SKM-1 (cell line): ENCODE measurements around the gene SVOPL.
A peak's percentile ranks its signal among the peaks of the same experiment; 100 is the strongest.
"Not testable (repeated sequence)": the region's sequence is repeated elsewhere in the genome, so short reads cannot be mapped to it uniquely, and the experiment has no call there.

ENCODE experiments used
- DNase-seq: peaks from one replicate; lab custom pipeline; 2025; ENCODE audit not compliant: unreplicated experiment; lab: John Stamatoyannopoulos, UW

Gene SVOPL, protein sequence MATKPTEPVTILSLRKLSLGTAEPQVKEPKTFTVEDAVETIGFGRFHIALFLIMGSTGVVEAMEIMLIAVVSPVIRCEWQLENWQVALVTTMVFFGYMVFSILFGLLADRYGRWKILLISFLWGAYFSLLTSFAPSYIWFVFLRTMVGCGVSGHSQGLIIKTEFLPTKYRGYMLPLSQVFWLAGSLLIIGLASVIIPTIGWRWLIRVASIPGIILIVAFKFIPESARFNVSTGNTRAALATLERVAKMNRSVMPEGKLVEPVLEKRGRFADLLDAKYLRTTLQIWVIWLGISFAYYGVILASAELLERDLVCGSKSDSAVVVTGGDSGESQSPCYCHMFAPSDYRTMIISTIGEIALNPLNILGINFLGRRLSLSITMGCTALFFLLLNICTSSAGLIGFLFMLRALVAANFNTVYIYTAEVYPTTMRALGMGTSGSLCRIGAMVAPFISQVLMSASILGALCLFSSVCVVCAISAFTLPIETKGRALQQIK

DNA sequence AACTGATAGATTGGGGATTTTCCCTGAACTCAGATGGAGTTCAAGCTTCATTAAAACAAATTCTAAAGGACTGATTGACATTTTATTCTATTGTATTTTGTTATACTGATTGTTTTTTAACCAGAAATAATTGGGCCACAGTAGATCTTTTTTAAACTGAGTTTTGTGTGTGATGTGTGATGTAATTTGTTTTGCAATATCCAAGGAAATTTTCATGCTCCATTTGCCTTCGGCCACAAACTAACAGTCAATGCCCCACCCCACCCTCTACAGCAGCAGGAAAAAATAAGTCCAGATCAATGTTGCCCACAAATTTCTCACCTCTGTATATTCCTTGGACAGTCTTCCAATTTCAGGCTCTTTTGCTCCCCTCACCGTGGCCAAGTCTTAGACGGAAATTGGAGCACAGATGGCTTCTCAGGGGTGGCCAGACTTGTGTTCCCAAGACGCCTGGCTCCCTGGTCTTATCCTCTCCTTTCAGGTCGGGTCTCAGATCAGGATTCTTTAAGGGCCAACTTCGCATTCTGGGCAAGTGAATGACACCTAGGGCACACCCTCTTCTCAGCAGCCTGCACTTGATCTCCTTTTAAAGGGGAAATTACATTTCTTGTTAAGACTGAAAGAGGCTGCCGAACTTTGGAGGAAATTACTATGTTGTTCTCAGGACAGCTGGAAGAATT is at the start of gene SVOPL:
SVOPL (minus strand) TSS at position 506 of the 680 bp plus-strand sequence. CDS start 22,317 bp downstream, outside the sequence.
- no peak for DNase-seq

DNA sequence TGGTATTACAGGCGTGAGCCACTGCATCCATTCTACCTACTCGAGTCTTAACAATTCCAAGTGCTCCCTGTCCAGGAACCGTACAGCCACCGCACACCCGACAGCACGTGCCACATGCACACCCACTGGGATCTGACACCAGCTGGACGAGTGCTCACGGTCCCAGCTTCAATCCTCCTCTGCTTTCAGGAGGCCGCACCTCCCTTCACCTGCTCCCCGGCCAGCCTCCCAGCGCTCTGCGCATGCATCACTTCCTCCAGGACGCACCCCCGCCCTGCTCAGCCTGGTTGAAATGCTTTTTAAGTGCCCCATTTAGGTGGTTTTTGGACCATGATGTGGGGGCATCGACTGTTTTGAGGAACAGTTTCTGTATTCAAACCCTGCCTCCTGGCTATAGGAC is 49.3 kb upstream of the SVOPL start:
- no peak for DNase-seq

DNA sequence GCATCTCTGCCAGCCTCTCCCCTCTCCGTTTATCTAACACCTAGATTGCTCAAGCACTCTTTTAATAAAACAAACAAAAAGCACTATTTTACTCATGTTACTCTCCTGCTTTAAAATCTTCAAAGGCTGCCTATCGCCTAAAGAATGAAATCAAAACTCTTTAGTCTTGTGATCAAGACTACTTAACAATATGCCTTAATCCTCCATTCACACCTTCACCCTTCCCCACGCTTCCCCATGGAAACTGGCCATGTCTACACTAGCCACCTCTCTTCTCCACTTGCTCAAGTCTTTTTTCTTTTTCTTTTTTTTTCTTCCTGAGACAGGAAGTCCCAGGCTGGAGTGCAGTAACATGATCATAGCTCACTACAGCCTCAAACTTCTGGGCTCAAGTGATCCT is 48.8 kb upstream of the SVOPL start:
- no peak for DNase-seq

DNA sequence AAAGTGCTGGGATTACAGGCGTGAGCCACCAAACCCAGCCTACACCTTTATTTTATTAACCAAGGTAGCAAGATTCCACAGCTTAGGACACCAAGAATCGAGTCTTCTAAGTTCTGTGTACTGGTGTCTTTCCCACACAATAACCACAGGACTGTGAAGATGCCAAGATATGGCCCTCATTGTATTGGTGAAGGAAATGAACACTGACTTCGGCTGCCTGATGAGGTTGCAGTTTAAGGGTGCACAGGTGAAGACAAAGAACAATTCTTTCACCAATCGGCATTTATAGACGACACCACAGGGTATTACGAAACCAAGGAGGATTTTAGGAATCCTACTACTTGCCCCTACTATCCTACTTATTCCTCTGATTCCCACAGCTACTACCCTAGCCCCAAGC is 47.5 kb upstream of the SVOPL start:
- DNase-seq: no peak

DNA sequence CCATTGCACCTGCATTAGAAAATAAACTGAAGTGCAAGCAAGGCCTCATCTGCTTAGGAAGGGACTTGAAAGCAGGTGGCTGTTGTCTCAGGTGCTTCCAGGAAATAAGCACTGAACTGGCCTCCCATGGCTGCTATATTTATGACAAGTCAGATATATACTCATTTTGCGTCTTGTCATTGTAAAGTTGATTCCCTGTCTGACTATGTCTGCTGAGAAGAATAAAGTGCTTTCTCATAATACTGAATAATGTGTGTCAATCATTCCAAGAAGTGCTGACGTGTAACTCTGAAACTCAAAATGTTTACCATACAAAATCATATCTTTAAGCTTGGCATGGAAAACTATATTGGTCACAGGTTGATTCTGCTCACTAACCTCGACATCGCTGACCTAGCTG is 44.9 kb upstream of the SVOPL start:
- no peak for DNase-seq

DNA sequence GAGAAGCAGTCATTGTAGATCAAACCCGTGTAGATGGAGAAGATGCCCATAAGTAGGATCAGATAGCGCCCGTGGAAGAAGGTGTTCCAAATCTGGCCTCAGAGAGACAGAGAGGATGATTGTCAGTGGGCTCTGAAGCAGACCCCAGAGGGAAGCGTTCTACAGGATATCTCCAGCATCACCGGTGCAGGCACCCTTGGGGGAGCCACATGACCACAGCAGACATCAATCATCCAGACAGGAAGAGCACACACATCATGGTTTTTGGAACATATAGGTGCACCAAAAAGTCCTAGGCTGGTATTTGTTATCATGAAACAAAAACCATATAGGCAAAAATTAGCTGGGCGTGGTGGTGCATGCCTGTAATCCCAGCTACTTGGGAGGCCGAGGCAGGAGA is 44.0 kb upstream of the SVOPL start:
- no peak for DNase-seq

DNA sequence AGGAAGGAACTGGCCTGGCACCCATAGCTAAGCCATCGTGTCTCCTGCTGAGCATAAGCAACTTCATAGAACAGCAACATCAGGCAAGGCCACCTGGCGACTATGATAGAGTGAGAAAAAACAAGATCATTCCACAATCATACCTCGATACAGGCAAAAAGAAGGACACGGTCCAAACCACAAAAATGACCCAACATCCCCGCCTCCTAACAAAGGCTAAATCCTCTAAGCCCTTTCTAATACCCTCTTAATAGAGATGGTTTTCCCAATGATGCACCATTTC is 40.2 kb upstream of the SVOPL start:
- DNase-seq: no peak

DNA sequence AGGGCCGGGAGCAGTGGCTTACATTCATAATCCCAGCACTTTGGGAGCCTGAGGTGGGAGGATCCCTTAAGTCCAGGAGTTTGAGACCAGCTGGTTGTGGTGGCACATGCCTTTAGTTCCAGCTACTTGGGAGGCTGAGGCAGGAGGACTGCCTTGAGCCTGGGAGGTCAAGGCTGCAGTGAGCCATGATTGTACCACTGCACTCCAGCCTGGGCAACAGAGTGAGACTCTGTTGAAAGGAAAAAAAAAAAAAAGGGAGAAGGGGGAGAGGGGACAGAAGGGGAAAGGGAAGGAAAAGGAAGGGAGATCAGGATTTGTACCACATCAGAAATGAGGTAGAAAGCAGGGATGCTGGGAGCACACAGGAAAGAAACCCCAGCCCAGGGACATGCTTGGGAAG is 38.7 kb upstream of the SVOPL start:
- DNase-seq: no peak

DNA sequence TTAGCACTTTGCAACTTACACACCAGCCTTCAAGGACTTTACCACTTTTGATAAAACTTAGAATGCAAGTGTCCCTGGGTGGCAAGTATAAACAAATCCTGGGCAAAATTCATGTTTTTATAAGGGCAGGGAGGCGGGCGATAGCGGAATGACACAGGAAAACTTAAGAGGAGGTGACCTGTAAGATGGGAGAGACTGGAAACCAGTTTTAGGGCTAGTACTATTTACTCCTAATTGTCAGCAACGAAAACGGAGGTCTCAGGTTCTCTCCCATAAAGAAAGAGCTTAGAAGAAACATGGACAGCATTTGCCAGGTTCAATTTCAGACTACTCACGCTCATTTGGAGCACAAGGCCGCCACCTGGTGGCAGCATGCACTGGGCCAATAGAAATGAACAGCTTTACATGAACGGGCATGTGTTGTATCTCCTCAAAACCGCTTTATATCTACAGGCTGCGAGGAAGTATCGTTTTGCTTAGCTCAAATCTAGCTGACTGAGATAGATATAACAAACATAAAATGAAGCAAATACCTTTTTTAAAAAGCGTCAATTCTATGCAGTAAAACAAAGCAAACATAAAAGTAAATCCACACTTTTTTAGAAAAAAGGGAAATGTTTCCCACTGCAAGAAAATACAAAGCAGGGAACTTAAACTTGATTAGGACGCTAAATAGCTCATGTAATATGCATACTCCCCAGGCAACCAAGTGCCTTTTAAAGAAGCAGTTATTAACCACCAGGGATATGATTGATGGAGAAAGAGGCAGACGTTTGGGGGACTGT is 37.6 kb upstream of the SVOPL start:
- DNase-seq: peak; percentile 75

DNA sequence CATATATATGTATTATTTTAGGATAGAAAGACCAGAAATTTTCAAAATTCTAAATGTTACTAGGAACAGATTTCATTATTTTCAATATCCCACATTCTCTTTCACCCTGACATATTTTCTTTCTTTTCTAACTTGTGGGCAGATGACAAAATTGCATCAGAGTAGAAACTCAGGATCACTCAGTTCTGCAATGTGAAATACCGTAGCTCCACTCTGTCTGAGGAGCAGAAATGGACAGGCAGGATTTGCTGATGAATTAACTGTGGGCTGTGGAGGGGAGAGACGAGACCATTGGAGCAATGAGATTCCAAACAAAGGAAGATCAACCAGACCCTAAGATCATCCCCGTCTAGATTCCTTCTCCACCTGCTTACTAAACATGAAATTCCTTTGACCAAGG is 37.0 kb upstream of the SVOPL start:
- no peak for DNase-seq

DNA sequence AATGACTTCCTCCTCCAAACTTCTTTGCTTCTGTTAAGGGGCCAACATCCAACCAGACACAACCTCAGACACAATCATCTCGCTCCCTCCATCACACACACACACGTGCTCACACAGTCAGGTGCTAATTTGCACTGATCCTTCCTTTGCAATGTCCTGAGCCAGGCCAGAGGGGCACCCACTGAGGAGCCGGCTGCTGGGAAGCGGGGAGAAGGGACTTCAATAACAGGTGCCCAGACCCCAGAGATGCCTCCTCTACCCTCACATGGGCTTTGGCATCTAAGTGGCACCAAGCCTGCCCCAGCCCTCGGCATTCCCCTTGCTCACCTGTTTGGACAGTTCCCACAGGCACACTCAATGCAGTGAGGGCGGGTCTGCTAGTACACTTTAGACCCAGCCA is 34.2 kb upstream of the SVOPL start:
- DNase-seq: no peak

DNA sequence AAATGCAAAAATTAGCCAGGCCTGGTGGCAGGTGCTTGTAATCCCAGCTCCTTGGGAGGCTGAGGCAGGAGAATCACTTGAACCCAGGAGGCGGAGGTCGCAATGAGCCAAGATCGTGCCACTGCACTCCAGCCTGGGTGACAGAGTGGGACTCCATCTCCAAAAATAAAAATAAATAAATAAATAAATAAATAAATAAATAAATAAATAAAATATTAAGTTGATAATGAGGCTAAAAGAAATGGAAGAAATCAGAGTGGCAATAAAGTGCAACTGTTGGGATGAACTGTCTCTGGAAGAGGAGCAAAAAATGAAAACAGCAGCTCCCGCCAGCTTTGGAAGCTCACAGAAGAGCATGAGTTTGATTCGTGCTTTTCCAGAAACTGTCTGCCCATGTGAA is 30.6 kb upstream of the SVOPL start:
- DNase-seq: not testable (repeated sequence)

DNA sequence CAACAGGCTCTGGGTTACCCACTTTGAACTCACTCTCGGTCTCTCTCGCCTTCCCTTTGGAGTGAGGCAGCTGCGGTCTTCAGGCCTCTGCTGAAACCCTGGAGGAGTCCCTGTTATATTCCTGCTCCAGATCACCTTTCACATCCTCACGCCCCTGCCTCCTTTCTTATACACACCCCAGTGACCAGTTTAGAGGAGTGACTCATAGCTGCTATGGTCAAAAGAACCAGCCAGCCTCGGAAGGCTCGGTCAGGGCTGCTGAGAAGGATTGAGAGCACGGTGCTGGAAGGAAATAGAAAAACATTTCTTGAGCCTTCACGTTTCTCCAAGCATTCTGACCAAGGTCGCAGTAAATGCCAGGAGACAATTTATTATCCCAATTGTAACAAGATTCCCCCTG is 28.3 kb upstream of the SVOPL start:
- no peak for DNase-seq

DNA sequence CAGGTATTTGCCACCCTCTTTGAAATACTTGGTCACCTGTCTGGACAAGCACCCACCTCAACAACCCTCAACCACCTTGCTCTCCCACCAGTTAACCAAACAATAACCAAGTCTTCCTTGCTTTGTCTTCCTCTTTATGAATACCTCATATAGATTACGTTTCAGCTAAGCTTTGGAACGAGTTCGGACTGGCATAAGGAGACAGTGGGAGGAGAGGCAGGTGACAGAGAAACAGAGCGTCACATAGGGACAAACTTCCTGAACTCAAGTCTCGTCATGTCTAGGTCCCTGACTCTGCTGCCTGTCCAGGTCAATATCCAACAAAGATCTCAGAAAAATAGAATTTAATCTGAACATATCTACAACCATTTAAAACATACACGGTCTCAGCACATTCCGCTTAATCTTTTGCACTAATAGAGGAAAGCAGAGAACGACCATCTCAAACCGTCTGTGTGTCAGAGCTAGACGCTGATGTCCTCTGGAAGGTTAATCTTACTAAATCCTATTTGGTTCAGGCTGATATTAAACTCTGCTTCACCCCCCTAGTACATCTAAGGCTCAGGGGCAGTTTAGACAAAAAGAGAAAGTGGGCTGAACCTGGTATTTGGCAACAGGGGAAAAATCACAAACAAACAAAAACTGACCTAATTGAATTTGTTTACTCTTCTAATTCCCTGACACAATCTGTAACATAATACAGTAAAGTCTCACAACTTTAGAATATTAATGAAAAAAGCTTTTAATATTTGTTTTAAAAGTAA is 26.4 kb upstream of the SVOPL start:
- DNase-seq: no peak

DNA sequence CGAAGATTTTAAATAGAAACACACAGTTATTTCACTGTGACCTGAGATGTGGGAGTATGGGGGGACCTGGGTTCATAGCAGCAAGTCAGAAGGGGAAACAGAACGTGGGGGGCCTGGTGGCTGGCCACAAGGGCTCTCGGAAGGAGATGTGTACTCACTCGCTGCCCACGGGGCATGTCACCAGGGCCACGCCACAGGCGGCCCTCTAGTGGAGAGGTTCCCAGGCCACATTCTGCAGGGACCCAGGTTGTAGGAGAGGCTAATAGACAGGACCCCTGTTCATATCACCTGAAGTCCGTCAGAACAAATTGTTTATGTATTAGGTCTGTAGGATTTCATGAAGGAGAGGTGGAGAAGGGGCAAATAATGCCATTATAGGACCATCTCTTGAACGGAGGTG is 25.1 kb upstream of the SVOPL start:
- no peak for DNase-seq

DNA sequence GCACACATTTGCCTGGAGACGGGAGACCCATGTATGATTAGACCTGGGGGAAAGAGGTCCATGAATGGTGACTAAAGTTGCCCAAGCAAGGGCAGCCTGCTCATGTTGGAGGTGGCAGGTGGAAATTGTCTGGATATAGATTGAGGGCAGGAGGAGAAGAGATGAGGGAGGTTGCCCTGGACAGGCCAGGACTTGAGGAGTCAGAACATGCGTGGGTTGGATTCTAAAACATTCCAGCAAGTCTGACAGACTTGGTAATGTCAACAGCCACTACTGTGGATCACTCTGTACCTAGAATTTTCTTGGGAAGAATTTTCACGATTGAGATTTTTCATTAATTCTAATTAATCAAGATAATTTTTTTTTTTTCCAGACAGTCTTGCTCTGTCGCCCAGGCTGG is 19.1 kb upstream of the SVOPL start:
- no peak for DNase-seq

DNA sequence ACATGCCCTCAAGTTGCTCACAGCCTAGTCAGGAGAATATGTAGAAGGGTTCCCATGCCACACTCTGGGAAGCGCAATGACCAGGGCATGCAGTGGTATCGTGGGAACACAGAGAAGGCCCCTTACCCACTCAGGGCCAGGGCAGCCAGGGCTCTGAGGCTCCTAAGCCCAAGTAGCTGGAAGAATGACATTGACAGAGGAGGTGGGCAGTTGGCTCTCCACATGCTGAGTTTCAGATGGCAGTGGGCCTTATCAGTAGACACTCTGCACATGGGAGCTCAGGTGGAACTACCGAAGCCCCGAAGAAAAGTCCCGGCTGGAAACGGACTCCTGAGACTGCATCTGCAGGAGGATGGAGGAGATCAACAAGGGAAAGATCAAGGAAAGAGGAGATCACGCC is 15.7 kb upstream of the SVOPL start:
- no peak for DNase-seq

DNA sequence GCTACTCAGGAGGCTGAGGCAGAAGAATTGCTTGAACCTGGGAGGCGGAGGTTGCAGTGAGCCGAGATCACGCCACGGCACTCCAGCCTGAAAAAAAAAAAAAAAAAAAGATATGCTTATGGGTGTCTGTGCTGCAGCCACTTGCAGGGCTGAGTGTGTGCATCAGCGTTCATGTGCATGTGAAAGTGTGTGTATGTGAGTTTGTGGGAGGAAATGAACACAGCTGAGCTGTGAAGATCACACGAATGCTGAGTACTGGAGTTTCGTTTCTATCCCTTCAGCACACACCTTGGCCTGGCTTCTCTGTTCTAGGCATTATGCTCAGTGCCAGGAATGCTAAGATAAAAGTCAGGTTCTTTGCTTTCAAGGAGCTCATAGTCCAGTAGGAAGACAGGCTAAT is 12.0 kb upstream of the SVOPL start:
- no peak for DNase-seq

DNA sequence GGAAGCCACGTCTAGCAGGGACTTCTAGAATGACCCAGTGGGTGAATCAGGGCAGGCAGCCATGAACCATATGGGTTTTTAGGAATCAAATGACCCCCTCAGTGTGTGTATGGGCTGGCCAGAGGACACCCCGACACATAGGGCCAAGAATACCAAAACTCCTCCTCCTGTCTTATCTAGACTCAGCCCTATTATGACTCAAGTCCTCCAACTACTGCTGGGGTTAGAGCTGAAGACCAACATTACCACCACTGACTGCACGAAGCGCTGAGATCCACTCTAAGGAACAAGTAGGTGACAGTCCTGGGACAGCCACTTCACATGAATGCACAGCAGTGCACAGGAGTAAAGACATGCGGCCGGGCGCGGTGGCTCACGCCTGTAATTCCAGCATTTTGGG is 11.5 kb upstream of the SVOPL start:
- no peak for DNase-seq

DNA sequence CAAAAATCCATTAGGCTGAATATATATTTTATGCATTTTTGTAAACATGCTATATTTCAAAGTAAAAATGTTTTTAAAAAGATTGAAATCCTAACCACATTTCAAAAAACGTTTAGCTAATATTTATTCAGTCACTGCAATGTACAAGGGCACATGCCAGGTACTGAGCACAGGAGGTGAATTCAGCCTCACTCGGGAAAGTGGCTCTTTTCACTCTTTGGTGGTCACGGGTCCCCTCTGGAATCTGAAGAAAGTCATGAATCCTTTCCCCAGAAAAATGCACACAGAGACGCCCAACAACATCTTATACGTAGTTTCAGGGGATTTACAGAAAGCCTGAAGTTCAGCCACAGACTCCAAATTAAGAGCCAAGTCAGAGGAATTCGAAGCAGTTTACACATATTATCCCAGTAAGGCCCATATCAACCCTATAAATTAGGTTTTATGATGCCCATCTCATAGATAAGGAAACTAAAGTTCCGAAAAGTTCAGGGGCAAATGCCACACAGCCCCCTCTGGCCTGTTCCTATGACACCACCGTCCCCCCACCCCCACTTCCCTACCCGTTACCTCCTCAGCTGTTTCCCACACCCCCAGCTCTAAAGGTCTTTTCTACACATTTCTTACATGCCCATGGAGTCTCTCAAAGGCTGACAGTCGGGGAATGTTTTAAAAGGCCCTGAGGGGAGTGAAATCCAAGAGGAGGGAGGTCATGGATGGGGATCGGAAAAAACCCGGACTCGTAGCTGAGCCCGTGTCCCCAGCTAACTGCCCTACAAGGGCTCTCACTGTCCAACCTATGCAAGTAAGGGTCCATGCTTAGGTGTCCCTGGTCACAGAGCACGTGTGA is 9.6 kb upstream of the SVOPL start:
- no peak for DNase-seq
